Esophagus muscularis mucosa (tissue), 4 donors: ENCODE results near the gene UST. TPM values are rescaled to one million over a fixed set of nuclear protein-coding genes. Genes with fewer than 3 reads are reported as not detected.

Source experiments
- DNase-seq: peaks from one replicate; pipeline ENCODE4 v3.0.0-alpha.2; 2017; ENCODE audit errors: extremely low spot score
- H3K27ac ChIP-seq, 4 donors: fragments of 200-600 bp; sonication (generic); replicated peaks in 1 of 4; 1 replicate in 3 of 4; 2 replicates in 1 of 4; pipeline ENCODE4 v1.5.1; 2016 to 2019; ENCODE audit warnings: mild to moderate bottlenecking in 1 of 4
- H3K27me3 ChIP-seq, 4 donors: fragments of 200-600 bp; sonication (generic); one replicate each; pipeline versions ENCODE4 v1.5.1 to v1.6.0; 2016 to 2019
- H3K36me3 ChIP-seq, 4 donors: fragments of 200-600 bp; sonication (generic); one replicate each; pipeline ENCODE4 v1.5.1; 2016 to 2019
- H3K4me1 ChIP-seq, 4 donors: fragments of 200-600 bp; sonication (generic); one replicate each; pipeline ENCODE4 v1.5.1; 2016 to 2019
- H3K4me3 ChIP-seq, 4 donors: fragments of 200-600 bp; sonication (generic); 1 replicate in 2 of 4; 2 replicates in 2 of 4; pipeline ENCODE4 v1.5.1; 2016 to 2019; ENCODE audit warnings: mild to moderate bottlenecking in 4 of 4, moderate library complexity in 1 of 4
- H3K9me3 ChIP-seq, 4 donors: fragments of 200-600 bp; sonication (generic); 1 replicate in 3 of 4; 2 replicates in 1 of 4; pipeline ENCODE4 v1.5.1; 2016 to 2019
- CTCF ChIP-seq, 3 experiments: fragments of 200-600 bp in 2 of 3; fragments of 450-650 bp in 1 of 3; sonication (generic) in 2 of 3; IDR thresholded peaks; one replicate each; pipeline ENCODE4 v1.5.1; 2017 to 2019; ENCODE audit warnings: antibody characterized with exemption in 3 of 3, mild to moderate bottlenecking in 2 of 3, moderate library complexity in 1 of 3
- EP300 ChIP-seq: sonication (generic); formaldehyde crosslinking; IDR thresholded peaks from one replicate; pipeline ENCODE4 v1.6.1; 2017; ENCODE audit warnings: antibody characterized with exemption
- POLR2A ChIP-seq: fragments of 450-650 bp; IDR thresholded peaks from one replicate; pipeline ENCODE4 v1.6.1; 2017; ENCODE audit warnings: antibody characterized with exemption, moderate library complexity, mild to moderate bottlenecking, low read depth
- POLR2AphosphoS5 ChIP-seq, 2 donors: sonication (generic); formaldehyde crosslinking; IDR thresholded peaks; one replicate each; pipeline ENCODE4 v1.6.1; 2017; ENCODE audit warnings: antibody characterized with exemption in 2 of 2
- WGBS: methylation state at CpG from one replicate; pipeline ENCODE4 v1.1.5; 2018; 5-methylcytosine and 5-hydroxymethylcytosine counted together
- intact Hi-C: fragments of 100-400 bp; cut with DNase I; formaldehyde crosslinking; loops from one replicate; pipeline ENCODE4 v1.15.1; 2023
- total RNA-seq, 4 donors: library from RNA; depleted of rRNA; stranded (reverse); fragments of >200 nt; gene quantifications; one replicate each; pipeline versions ENCODE4 v1.1.0 to v1.2.1, GENCODE V29; 2016

The UST gene
- total RNA-seq, 4 donors from 2014 or later = 29.1 to 46.3 (median 32.4) TPM

DNA sequence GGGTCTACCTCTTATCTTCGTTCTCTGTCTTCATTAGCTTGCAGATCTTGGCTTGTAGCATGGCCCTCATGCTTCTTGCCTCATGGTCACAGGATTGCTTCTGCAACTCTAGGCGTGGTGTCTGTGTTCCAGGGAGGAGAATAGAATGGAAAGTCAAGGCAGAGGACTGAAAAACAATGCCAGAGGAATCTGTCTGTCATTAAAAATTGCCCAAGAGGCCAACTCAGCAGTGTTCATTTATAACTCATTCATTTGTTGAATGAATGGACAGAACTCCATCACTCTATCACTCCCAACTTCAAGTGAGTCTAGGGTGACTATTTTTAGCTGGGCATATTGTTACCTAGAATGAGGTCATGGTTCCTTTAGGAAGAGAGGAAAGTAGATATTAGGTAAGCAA, 179.6 kb downstream of the UST start:
- WGBS = 95% methylated on average over 2 of the region's 2 CpGs
- intact Hi-C loops = no loop called here
- TF ChIP-seq EP300 = no peak
- TF ChIP-seq POLR2AphosphoS5 (IDR thresholded peaks at IDR 0.05) = no peak
- no peak for TF ChIP-seq CTCF (IDR thresholded peaks at IDR 0.05)
- TF ChIP-seq POLR2A = no peak

GRCh38 chr6:148927586-148927985, 180.8 kb downstream of the UST start:
- Histone ChIP-seq H3K27ac (no peak overlapping the region), H3K36me3 (no peaks in the 10 kb centered on the region), H3K27me3 (no peaks in the 10 kb centered on the region), H3K4me1 (peaks cover 0 to 10% (median 0%) of the 10 kb centered on the region in 4 donors), H3K4me3 (no peak overlapping the region), H3K9me3 (no peaks in the 10 kb centered on the region)
- no peak for DNase-seq
- TF ChIP-seq EP300 (no peak), POLR2AphosphoS5 (IDR thresholded peaks at IDR 0.05) (no peak), POLR2A (no peak), CTCF (IDR thresholded peaks at IDR 0.05) (no peak)
- intact Hi-C loops = no loop called here
- 93% methylated on average over 1 of the region's 1 CpG for WGBS

More for the DNA sequence above, 179.6 kb downstream of the UST start:
- no peak overlapping the region for H3K4me3 ChIP-seq
- H3K27ac ChIP-seq = no peak overlapping the region
- no peaks in the 10 kb centered on the region for H3K27me3 ChIP-seq
- no peaks in the 10 kb centered on the region for H3K36me3 ChIP-seq
- no peak for DNase-seq
- no peaks in the 10 kb centered on the region for H3K9me3 ChIP-seq
- peaks cover 0 to 10% (median 0%) of the 10 kb centered on the region in 4 donors for H3K4me1 ChIP-seq

GRCh38 chr6:148928811-148929210, 182.0 kb downstream of the UST start:
- no peaks in the 10 kb centered on the region for H3K9me3 ChIP-seq
- peaks cover 0 to 10% (median 0%) of the 10 kb centered on the region in 4 donors for H3K4me1 ChIP-seq
- no peak for DNase-seq
- WGBS = 82% methylated on average over 1 of the region's 1 CpG
- H3K36me3 ChIP-seq = no peaks in the 10 kb centered on the region
- no peaks in the 10 kb centered on the region for H3K27me3 ChIP-seq
- TF ChIP-seq POLR2A = no peak
- no peak for TF ChIP-seq CTCF (IDR thresholded peaks at IDR 0.05)
- no peak for TF ChIP-seq POLR2AphosphoS5 (IDR thresholded peaks at IDR 0.05)
- TF ChIP-seq EP300 = no peak
- intact Hi-C loops = no loop called here
- no peak overlapping the region for H3K27ac ChIP-seq
- H3K4me3 ChIP-seq = no peak overlapping the region

DNA sequence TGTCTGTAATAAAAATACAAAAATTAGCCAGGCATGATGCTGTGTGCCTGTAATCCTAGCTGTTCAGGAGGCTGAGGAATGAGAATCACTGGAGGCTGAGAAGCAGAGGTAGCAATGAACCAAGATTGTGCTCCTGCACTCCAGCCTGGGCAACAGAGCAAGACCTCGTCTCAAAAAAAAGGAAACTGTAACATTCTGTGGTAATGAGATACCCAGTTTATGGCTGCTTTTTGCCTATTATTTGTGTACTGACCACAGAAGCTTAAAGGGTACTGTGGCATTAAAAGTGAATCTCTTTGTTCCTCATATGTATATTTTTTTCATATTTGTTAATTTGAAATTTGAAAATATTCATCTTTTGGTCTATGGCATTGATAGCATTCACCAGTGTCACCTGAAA, 185.4 kb downstream of the UST start:
- Histone ChIP-seq H3K9me3 (no peaks in the 10 kb centered on the region), H3K4me1 (peaks cover 4 to 23% (median 19%) of the 10 kb centered on the region in 4 donors), H3K4me3 (no peak overlapping the region), H3K27ac (no peak overlapping the region), H3K36me3 (no peaks in the 10 kb centered on the region), H3K27me3 (no peaks in the 10 kb centered on the region)
- 89% methylated on average over 1 of the region's 1 CpG for WGBS
- no peak for DNase-seq
- TF ChIP-seq CTCF (IDR thresholded peaks at IDR 0.05) (no peak), EP300 (no peak), POLR2A (no peak), POLR2AphosphoS5 (IDR thresholded peaks at IDR 0.05) (no peak)
- intact Hi-C loops = no loop called here

DNA sequence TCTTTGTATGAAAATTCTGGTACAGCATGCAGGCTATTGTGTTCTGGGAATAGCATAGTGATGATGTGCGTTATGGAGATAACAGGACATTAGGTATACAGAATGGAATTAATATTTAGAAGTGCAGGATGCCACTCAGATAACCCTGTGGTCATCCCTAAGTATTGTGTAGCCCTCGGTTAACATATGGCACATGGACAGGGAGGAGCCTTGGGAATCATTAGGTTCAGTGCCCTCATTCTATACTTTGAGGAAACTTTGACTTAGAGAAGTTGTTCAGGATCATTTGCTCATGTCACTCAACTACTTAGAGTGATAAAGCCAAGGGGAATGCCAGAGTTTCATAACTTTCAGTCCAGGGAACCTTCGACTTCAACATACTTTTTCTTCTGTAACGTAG, 185.9 kb downstream of the UST start:
- intact Hi-C loops = no loop called here
- 83% methylated on average over 4 of the region's 4 CpGs for WGBS
- peaks cover 4 to 28% (median 24%) of the 10 kb centered on the region in 4 donors for H3K4me1 ChIP-seq

More for the DNA sequence above, 185.9 kb downstream of the UST start:
- Histone ChIP-seq H3K9me3 (no peaks in the 10 kb centered on the region), H3K27ac (no peak overlapping the region), H3K4me3 (no peak overlapping the region), H3K36me3 (no peaks in the 10 kb centered on the region), H3K27me3 (no peaks in the 10 kb centered on the region)
- TF ChIP-seq EP300 = no peak
- TF ChIP-seq POLR2A = no peak
- TF ChIP-seq POLR2AphosphoS5 (IDR thresholded peaks at IDR 0.05) = no peak
- no peak for TF ChIP-seq CTCF (IDR thresholded peaks at IDR 0.05)
- no peak for DNase-seq
